Measurements from ENCODE around the gene GRK3.
"Not testable (repeated sequence)": the region's sequence is repeated elsewhere in the genome, so short reads cannot be mapped to it uniquely, and the experiment has no call there.

The GRK3 gene

DNA sequence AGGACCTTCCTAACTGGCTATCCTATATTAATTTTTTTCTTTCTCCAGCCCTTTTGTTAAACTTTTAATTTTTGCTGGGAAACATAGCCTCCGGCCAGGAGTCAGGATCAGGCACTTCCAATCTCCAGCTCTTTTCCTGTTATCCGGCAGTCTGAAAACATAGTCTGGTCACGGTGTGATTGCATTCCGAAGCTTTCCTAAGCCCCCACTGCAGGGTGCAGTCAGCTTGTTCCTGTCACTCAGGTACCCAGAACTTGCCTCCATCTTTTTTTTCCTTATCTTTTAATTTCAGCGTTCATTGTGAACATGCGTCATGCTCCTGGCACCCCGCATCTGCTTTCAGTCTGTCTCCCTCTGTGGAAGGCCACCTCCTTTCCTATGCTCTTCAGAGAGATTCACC, 59.4 kb downstream of the GRK3 start:
- in situ Hi-C loops (cut with MboI; ENCODE audit: low sequenced_read_pairs), result no loop called here

DNA sequence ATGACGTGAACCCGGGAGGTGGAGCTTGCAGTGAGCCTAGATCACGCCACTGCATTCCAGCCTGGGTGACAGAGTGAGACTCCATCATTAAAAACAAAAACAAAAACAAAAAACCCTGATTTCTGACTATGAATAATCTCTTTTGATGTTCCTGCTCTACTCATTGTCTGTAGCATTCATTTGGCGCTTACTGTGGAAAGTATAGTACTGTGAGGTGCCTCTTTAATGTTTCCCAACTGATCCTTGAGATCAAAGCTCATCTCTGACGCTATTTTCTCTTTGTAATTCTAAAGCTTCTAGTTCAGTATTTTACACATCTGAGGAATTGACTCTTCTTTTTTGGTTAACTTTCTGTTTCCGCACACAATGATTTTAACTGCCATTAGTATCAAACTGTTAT, 60.0 kb downstream of the GRK3 start:
- in situ Hi-C loops (cut with MboI; ENCODE audit: low sequenced_read_pairs), result no loop called here

DNA sequence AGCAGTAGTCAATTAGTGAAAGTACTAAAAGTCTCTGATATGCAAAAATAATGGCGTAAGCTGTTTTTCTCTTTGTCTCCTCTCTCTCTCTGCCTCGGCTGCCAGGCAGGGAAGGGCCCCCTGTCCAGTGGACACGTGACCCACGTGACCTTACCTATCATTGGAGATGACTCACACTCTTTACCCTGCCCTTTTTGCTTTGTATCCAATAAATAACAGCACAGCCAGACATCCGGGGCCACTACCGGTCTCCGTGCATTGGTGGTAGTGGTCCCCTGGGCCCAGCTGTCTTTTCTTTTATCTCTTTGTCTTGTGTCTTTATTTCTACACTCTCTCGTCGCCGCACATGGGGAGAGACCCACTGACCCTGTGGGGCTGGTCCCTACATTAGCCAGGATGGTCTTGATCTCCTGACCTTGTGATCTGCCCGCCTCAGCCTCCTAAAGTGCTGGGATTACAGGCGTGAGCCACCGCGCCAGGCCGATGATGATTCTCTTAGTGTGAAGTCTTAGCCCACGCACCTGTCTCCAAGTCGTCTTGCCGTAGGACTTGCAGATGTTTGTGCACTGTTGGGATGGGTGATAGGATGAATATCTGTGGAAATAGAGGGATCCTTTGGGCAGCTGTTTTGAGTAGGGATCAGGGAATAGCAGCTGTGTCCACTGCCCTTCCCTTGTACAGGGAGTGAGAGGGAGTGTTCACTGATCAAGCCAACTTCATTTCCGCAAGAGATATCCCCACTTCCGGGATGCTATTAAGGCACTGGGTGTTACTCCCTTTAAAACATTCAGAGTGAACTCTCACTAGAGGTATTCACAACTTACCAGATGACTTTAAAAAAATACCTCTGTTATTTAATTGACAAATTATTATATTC, 61.5 kb downstream of the GRK3 start:
- in situ Hi-C loops (cut with MboI; ENCODE audit: low sequenced_read_pairs), result not testable (repeated sequence)

DNA sequence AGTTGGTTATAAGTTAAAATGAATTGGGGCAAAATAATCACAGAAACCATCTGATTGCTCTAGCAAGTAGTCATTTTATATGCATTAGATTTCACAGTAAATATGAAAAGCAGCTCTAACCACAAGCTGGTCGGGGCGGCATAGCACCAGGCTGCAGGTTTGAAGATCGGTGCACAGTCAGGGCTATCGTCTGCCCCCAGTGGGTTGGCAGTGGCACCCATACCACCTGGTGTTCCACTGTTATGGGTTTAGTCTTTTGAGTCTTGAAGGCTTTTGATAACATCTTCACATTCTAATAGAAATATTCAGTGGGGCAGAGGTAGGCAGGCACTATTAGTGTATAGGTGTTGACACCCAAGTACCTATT, 62.1 kb downstream of the GRK3 start:
- in situ Hi-C loops (cut with MboI; ENCODE audit: low sequenced_read_pairs), result no loop called here

DNA sequence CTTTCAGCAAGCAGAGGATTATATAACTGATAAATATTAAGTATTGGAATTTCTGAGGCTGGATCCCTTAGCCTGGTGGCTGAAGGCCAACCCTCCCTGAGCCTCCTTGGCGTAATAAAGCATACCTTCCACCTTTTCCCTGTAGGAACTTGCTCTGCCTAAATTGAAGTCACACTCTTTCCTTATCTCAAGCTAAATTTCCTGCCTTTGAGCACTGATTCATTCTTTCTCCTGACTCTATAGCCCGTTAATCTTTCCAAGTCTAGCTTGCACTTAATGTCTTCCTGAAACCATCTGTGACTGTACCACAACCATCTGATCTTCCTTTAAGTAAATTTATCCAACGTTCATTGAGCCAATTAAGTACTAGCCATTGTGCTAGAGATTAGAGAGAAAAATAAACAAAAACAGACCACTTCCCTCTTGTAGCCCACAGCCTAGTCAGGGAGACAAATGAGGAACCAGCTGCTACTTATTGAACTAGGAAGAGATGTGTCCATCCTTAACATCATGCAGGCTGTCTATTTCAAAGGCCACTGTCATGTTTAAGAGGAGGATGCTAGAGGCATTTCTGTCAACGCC, 62.9 kb downstream of the GRK3 start:
- in situ Hi-C loops (cut with MboI; ENCODE audit: low sequenced_read_pairs), result no loop called here

DNA sequence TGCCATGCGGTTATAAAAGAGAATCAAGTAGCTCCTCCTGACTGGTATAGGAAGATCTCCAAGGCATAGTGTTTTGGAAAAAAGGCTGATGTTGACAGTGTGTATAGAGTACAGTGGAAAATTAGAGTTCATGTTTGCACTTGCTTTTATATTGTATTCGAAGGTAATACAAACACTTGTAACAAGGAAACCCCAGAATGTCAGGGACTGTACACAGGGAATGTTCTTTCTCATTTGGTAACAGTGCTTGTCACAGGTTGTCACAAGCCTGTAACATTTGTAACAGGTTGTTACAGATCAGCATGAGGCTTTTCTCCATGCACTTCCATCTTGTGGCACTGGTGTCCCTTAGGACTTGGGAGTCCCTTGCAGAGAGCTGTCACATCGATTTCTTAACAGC, 64.0 kb downstream of the GRK3 start:
- in situ Hi-C loops (cut with MboI; ENCODE audit: low sequenced_read_pairs), result no loop called here

DNA sequence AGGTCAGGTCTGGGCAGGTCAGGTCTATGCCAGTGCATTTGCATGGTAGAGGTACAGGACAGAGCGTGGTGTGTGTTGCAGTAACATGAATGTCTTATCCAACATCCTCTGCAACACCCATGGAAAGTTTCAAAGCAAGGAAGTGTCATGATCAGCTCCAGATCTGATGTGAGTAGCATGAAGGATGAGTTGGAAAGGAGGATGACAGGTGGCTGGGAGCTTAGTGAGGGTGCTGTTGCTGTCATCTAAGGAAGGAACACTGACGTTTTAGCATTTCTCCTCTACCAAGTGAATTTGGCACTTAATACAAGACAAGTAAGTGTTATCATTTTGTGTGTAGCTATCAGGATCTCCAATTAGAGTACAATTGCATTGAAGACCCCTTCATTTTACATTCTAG, 65.1 kb downstream of the GRK3 start:
- in situ Hi-C loops (cut with MboI; ENCODE audit: low sequenced_read_pairs), result no loop called here

DNA sequence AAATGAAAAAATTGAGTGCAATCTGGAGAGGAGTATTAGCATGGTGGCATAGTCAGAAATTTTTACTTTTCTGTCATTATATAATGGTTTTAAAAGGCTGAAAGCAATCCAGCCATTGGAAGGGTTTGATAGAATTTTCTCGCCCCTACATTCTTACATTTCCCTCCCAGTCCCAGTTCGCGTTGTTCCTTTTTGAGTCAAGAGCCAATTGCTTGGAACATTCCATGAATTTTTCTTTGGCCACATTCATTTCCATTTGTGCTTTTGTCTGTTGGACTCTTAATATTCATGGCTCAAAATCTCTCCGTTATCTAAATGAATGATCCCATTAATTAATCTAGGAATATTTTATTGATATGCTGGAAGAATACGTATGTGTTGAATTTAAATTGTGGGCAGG, 66.0 kb downstream of the GRK3 start:
- in situ Hi-C loops (cut with MboI; ENCODE audit: low sequenced_read_pairs), result no loop called here

DNA sequence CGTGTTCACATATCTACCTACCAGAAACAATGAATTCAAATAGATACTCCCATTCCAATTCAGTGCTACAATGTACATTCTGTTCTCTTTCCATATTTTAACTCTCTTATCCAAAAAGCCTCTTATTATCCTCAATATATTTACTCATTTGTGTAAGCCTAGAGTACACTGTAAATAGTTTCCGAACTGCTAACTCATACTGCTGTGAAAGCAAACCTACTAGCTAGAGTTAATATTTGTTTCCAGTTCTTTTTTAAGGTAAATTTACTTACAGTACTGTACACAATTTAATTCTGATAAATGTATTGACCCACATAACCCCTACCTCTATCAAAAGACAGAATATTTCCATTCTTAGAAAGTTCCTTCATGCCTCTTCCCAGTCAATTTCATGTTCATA, 71.8 kb downstream of the GRK3 start:
- in situ Hi-C loops (cut with MboI; ENCODE audit: low sequenced_read_pairs), result no loop called here

DNA sequence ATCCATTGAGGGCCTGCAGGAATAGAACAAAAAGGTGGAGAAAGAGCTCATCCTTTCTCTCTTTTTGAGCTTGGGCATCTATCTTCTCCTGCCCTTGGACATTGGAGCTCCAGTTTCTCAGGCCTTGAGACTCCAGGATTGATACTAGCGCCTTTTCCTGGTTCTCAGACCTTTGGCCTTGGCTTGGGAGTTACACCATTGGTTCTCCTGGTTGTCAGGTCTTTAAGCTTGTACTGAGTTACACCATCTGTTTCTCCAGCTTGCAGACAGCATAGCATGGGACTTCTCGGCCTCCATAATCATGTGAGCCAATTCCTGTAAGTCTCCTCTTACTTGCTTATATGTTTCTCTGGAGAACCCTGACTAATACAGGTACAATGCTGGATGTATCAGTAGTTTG, 72.6 kb downstream of the GRK3 start:
- in situ Hi-C loops (cut with MboI; ENCODE audit: low sequenced_read_pairs), result no loop called here

DNA sequence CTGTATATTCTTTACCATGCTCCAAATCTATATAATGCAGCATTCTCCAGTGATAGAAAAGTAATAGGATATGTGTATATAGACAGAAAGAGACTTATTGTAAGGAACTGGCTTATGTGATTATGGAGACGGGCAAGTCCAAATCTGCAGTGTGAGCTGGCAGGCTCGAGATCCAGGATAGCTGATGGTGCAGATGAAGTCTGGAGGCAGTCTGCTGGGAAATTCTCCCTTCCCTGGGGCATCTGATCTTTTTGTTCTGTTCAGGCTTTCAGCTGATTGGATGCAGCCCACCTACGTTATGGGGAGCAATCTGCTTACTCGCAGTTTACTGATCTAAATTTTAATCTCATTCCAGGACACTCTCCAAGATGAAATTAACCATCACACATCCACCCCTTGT, 73.2 kb downstream of the GRK3 start:
- in situ Hi-C loops (cut with MboI; ENCODE audit: low sequenced_read_pairs), result no loop called here

DNA sequence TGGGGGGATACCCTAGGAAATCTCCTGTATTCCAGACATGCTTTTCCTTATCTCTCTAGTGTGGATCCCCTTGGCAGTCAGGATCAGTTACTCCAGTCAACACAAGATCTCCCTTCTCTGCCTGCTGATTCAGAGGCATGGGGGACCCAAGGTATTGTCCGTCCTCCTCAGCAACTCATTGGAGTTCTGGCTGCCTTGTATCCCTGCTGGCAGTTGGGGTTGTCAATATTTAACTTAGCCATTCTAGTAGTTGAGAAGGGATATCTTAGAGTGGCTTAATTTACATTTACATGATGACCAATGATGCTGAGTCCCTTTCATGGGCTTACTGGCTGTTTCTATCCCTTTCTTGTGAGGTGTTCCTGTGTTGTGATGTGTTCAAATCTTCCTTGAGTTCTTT, 74.2 kb downstream of the GRK3 start:
- in situ Hi-C loops (cut with MboI; ENCODE audit: low sequenced_read_pairs), result no loop called here

DNA sequence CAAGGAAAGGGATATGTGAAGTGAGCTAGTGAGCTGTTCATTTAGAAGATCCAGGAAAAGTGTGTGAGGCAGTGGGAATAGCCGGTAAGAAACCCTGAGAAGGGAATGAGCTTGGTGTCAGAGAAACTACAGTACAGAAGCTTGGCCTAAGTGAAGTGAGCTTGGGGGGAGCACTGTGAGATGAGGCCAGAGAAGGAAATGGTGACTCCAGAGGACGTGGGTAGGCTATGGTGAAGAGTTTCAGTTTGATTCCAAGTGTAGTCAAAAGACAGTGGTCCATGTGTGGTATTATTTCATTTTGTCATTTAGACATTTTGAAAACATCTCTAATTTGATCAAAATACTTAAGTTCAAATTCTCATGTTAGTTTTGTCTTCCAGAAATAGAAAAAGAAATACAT, 77.2 kb downstream of the GRK3 start:
- in situ Hi-C loops (cut with MboI; ENCODE audit: low sequenced_read_pairs), result no loop called here

DNA sequence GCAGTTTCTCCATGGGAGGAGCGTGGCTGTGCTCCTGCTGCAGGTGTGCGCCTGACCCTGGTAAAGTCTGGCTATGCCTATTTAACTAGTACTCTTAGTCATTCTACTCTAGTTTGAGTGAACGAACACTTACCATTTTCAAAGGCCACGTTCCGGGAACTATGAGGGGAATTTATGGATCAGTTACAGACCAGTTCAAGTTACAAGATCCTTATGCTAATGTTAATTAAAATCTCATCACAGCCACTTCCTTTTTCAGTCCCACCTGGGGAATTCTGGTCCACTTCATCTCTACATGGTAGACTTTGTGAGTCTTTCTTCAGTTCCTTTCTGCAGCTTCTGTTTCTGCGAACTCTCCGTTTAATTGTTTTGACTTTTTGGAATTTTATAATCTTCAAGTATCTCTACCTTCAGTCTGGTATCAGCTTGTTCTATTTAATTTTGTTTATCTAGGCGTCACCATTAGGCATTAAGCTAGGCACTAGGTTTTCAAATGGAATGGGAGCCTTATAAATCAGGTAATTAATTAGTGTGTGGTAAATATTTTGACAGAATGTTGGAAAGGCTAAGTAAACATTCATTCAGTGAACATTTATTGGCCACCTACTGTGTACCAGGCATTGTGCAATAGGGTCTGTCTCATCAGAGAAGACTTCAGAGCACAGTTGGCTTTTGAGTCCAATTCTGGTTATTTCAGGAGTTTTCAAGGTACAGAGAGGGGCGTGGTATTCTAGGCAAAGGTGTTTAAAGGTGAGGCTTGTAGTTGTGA, 78.9 kb downstream of the GRK3 start:
- in situ Hi-C loops (cut with MboI; ENCODE audit: low sequenced_read_pairs), result no loop called here

DNA sequence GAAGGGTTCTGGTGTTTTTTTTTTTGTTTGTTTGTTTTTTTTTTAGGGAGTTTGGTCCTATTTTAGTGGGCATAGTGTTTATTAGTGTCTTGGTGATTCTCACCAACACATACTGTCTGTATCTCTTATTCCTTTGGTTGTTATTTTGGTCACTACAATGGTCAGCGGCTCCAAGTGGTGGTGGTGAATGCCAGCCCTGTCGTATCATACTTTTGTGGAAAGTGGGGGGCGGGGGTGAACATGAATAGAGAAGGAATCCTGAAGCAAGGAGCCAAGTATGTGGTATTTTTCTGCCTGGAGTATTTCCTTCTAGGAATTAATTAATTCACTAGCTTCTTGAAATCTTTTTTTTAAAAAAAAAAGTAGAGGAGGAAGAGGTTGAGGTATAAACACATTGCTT, 79.6 kb downstream of the GRK3 start:
- in situ Hi-C loops (cut with MboI; ENCODE audit: low sequenced_read_pairs), result no loop called here

DNA sequence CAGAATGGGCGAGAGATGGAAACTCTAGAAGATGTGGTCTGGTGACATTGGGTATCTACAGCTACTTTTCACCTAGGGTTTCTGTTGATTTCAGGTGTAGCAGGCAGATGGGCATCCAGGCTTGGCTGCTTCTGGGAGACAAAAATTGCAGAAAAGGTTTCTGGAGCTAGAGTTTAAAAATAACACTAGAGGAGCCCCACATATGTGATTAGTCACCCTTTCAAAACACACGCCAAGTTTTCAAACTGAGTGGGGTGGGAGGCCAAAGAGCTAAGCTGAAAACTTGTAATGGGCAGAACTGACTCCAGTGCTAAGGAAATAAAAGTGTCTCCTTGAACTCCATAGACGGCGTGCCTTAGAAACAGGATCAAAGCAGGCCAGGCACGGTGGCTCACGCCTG, 80.8 kb downstream of the GRK3 start:
- in situ Hi-C loops (cut with MboI; ENCODE audit: low sequenced_read_pairs), result no loop called here

DNA sequence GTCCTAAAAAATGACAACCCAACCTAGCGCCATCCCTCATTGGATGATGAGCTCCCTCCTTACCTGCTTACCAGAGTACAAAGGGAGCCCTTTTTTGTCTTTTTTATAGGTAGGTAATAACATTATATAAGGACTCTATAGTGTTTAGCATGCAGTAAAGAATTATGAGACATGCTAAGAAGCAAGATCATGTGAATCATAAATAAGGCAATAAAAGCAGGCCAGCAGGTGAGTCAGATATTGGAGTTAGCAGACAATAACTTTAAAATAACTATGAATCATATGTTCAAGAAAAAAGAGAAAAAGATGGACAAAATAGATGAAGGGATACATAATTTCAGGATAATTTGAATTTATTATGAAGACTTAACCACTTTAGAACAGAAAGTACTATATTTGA, 81.5 kb downstream of the GRK3 start:
- in situ Hi-C loops (cut with MboI; ENCODE audit: low sequenced_read_pairs), result no loop called here

DNA sequence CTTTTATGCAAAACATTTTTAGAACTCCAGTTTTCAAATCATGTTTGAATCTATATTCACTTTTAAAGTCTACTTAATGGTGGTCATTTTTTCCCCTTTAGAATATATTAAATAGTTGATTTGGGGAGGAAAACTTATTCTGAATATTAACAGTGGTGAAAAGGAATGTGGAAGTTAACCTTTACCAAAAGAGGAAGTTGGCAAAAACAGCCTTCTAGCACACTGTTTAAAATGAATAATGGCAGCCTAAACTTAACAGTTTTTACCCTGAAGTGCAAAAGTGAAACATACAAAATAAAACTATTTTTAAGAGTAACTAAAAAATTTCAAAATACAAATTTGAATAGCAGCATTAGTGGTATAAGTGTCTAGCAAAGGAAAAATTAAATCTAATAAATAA, 86.4 kb downstream of the GRK3 start:
- in situ Hi-C loops (cut with MboI; ENCODE audit: low sequenced_read_pairs), result no loop called here

DNA sequence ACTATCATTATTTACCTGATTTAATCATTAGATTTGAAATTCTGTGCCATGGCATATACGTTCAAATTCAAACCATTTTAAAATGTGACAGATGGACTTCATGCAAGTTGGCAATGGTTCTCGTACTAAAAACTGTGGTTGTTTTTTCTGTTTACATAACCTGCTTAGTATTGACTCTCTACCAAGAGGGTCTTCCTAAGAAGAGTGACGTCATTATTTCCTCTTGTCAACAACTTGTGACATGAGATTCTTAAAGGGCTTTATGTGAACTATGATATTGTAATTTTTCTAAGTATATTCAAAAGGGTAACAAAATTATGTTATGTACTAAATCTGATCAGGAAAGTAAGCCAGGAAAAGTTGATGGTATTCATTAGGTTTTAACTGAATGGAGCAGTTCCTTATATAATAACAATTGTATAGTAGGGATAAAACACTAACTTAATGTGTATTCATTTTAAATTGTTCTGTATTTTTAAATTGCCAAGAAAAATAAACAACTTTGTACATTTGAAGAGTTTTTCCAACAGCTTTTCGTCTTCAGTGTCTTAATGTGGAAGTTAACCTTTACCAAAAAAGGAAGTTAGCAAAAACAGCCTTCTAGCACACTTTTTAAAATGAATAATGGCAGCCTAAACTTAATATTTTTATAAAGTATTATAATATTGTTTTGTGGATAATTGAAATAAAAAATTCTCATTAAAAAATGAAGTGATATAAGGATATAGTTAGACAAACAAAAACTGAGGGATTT, 87.0 kb downstream of the GRK3 start:
- in situ Hi-C loops (cut with MboI; ENCODE audit: low sequenced_read_pairs), result no loop called here

DNA sequence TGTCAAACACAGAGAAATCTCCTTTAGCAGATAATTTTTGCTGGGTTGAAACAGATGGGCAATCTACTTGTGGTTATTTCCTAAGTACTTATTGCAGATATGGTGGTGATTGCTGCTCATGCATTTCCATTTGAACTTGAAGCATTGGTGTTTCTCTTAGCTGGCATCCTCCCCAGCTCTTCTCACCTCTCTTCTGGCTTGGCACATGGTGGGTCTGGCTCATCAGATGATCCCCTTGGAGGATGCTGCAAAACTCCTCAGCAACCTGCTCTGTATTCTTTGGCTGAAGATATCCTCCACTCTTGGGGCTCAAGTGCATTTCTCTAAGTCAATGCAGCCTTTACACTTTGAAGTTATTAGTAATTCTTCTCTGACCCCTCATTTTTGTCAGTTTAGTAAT, 90.2 kb downstream of the GRK3 start:
- in situ Hi-C loops (cut with MboI; ENCODE audit: low sequenced_read_pairs), result no loop called here

DNA sequence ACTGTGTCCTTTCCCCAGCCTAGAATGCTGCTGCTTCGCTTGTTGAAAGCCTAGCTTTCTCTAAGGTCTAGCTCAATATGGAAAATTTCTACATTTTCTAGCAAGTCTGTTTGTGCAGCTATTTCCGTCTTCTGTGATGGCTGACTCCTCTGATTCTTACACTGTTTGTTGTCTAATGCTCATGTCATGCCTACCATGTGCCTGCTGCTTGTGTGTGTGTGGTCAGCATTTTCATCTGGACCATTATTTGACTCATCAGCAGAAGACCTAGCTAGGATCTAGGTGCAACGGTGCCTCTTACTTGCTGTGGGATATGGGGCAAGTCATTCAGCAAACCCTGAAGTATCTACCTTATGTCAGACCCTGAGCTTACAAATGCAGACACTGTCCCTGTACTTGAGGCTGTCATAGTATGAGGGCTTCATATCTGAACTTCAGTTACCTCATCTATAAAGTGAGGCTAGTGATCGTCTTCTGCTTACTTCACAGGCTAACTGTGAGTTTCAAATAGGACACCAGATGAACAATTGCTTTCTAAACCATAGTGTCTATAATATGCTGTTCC, 91.0 kb downstream of the GRK3 start:
- in situ Hi-C loops (cut with MboI; ENCODE audit: low sequenced_read_pairs), result no loop called here

All from HL-60/S4 treated with phorbol 12-myristate 13-acetate at 8.2 ng/mL for 4 days and 3 days (cell line).